ENCODE results near the gene RAB15.

DNA sequence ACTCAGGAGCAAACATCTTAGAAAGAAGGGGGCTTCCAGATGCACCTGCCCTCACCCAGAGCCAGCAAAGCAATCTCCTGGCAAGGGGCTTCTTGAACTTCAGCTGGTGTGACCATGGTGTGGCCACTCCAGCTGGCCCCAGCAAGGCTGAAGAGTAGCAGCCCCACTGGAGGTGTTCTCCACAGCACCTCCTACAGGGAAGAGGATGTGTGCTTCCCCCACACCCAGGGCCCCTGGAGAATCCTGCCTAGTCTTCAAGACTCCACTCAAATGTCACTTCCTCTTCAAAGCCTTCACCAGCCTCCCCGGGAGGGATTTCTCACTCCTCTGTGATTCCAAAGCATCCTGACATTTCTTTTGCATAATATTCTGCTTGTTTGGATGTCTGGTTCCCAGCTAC lies 8.5 kb downstream of the RAB15 start:
- TF ChIP-seq, protein P1, sequence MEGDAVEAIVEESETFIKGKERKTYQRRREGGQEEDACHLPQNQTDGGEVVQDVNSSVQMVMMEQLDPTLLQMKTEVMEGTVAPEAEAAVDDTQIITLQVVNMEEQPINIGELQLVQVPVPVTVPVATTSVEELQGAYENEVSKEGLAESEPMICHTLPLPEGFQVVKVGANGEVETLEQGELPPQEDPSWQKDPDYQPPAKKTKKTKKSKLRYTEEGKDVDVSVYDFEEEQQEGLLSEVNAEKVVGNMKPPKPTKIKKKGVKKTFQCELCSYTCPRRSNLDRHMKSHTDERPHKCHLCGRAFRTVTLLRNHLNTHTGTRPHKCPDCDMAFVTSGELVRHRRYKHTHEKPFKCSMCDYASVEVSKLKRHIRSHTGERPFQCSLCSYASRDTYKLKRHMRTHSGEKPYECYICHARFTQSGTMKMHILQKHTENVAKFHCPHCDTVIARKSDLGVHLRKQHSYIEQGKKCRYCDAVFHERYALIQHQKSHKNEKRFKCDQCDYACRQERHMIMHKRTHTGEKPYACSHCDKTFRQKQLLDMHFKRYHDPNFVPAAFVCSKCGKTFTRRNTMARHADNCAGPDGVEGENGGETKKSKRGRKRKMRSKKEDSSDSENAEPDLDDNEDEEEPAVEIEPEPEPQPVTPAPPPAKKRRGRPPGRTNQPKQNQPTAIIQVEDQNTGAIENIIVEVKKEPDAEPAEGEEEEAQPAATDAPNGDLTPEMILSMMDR (conservative IDR thresholded peaks at IDR 0.05; ENCODE audit: low read depth, low read length): no peak; the same call in 1 of the 2 replicates
- no peak for TF ChIP-seq EZH2 (IDR thresholded peaks at IDR 0.05; ENCODE audit: low read length, unreplicated experiment)
- TF ChIP-seq EZH2phosphoT487 (IDR thresholded peaks at IDR 0.05; ENCODE audit: borderline replicate concordance, low read length): no peak

Data from PC-3 (cell line).